A549 (cell line): ENCODE measurements around the gene TMEM30A. TPM values are rescaled to one million over a fixed set of nuclear protein-coding genes. Genes with fewer than 3 reads are reported as not detected.
A peak's percentile ranks its signal among the peaks of the same experiment; 100 is the strongest.

Source experiments
- ATAC-seq, 2 experiments: fragments of 200-7000 bp in 1 of 2; fragments of >200 bp in 1 of 2; cut with Nextera tagmentation in 1 of 2; cut with Tn5 transposase in 1 of 2; 3 replicates each; pipeline versions ENCODE4 v1.8.0 to v1.9.1; 2018 to 2020; ENCODE audit warnings: mild to moderate bottlenecking in 1 of 2, moderate library complexity in 1 of 2
- CTCF ChIA-PET: fragments of 300-600 bp; sonication (Branson Sonifier 250); formaldehyde crosslinking; extraction: SDS; loops from one replicate; lab custom pipeline; 2021; ENCODE audit warnings: antibody characterized with exemption, inconsistent platforms; lab: Yijun Ruan, JAX
- POLR2A ChIA-PET: fragments of 350-600 bp; formaldehyde crosslinking; extraction: SDS; loops from one replicate; lab custom pipeline; 2021; ENCODE audit warnings: antibody characterized with exemption, inconsistent platforms; lab: Yijun Ruan, JAX
- DNase-seq, 2 experiments: peaks; one replicate each; pipeline versions ENCODE4 v3.0.0 to v3.0.0-alpha.2; 2011 to 2016; ENCODE audit warnings: low read depth in 1 of 2, low spot score in 1 of 2
- FAIRE-seq: peaks from 2 replicates; lab custom pipeline; 2011; peaks lifted over from hg19 to GRCh38; lab: Jason Lieb, UNC
- H3K27ac ChIP-seq, 2 experiments: fragments of >200 bp; sonication (Bioruptor Twin); formaldehyde crosslinking; 3 replicates each; pipeline ENCODE4 v1.5.1; 2016 to 2017
- H3K4me1 ChIP-seq: fragments of >200 bp; sonication (Bioruptor Twin); formaldehyde crosslinking; 3 replicates; pipeline ENCODE4 v1.6.1; 2016
- H3K4me2 ChIP-seq: fragments of >200 bp; sonication (Bioruptor Twin); formaldehyde crosslinking; 3 replicates; pipeline ENCODE4 v1.6.1; 2016
- H3K4me3 ChIP-seq: fragments of >200 bp; sonication (Bioruptor Twin); formaldehyde crosslinking; 3 replicates; pipeline ENCODE4 v1.5.1; 2016
- H3K9me3 ChIP-seq: fragments of >200 bp; sonication (Bioruptor Twin); formaldehyde crosslinking; 3 replicates; pipeline ENCODE4 v1.6.1; 2016
- CEBPB ChIP-seq, 2 experiments: fragments of >200 bp in 1 of 2; sonication (Bioruptor Twin) in 1 of 2; formaldehyde crosslinking in 1 of 2; IDR thresholded peaks; 2 replicates each; pipeline ENCODE4 v1.6.1; 2012 to 2016
- EHF ChIP-seq: fragments of 250-450 bp; sonication (Bioruptor Pico); IDR thresholded peaks from 2 replicates; pipeline ENCODE4 v1.5.0; 2020; ENCODE audit warnings: mild to moderate bottlenecking
- EP300 ChIP-seq, 2 experiments: fragments of >200 bp; sonication (Bioruptor Twin); formaldehyde crosslinking; IDR thresholded peaks; 2 replicates in 1 of 2; 3 replicates in 1 of 2; pipeline ENCODE4 v1.6.1; 2016 to 2017
- FOSB ChIP-seq: fragments of 250-450 bp; sonication (Bioruptor Pico); IDR thresholded peaks from 2 replicates; pipeline ENCODE4 v1.5.0; 2020; ENCODE audit warnings: mild to moderate bottlenecking, moderate library complexity
- GATA3 ChIP-seq: IDR thresholded peaks from 2 replicates; pipeline ENCODE4 v1.6.1; 2012; ENCODE audit warnings: borderline replicate concordance
- HOXA7 ChIP-seq: fragments of 250-450 bp; sonication (Bioruptor Pico); IDR thresholded peaks from 2 replicates; pipeline ENCODE4 v1.5.0; 2020; ENCODE audit warnings: mild to moderate bottlenecking, moderate library complexity
- HOXB5 ChIP-seq: fragments of 250-450 bp; sonication (Bioruptor Pico); IDR thresholded peaks from 2 replicates; pipeline ENCODE4 v1.5.0; 2020; ENCODE audit warnings: mild to moderate bottlenecking, moderate library complexity
- JUN ChIP-seq, 2 experiments: fragments of >200 bp; sonication (Bioruptor Twin); formaldehyde crosslinking; IDR thresholded peaks; 2 replicates in 1 of 2; 3 replicates in 1 of 2; pipeline ENCODE4 v1.6.1; 2016 to 2017
- KDM1A ChIP-seq: fragments of 200-600 bp; sonication (generic); IDR thresholded peaks from 2 replicates; pipeline ENCODE4 v1.6.1; 2016; ENCODE audit warnings: low read depth, mild to moderate bottlenecking
- NFE2L2 ChIP-seq: fragments of 150-350 bp; conservative IDR thresholded peaks from 2 replicates; pipeline ENCODE4 v1.6.1; 2014; ENCODE audit warnings: low read length
- NPAS2 ChIP-seq: fragments of 250-450 bp; sonication (Bioruptor Pico); IDR thresholded peaks from 2 replicates; pipeline ENCODE4 v1.8.0; 2022; ENCODE audit warnings: mild to moderate bottlenecking, moderate library complexity, borderline replicate concordance
- PHF8 ChIP-seq: fragments of 200-600 bp; sonication (generic); IDR thresholded peaks from 2 replicates; pipeline ENCODE4 v1.6.1; 2016; ENCODE audit warnings: low read depth, mild to moderate bottlenecking, antibody characterized with exemption, moderate library complexity, borderline replicate concordance
- POLR2AphosphoS2 ChIP-seq: conservative IDR thresholded peaks from 2 replicates; pipeline ENCODE4 v1.6.1; 2012; ENCODE audit warnings: low read length, improper control_type of control experiment, inconsistent platforms
- RAD21 ChIP-seq, 2 experiments: fragments of >200 bp in 1 of 2; sonication (Bioruptor Twin) in 1 of 2; formaldehyde crosslinking in 1 of 2; IDR thresholded peaks in 1 of 2; conservative IDR thresholded peaks in 1 of 2; 2 replicates in 1 of 2; 3 replicates in 1 of 2; pipeline ENCODE4 v1.6.1; 2012 to 2018; ENCODE audit warnings: inconsistent platforms in 1 of 2
- RNF2 ChIP-seq: fragments of 200-600 bp; sonication (generic); IDR thresholded peaks from 2 replicates; pipeline ENCODE4 v1.6.1; 2016; ENCODE audit warnings: low read depth, mild to moderate bottlenecking, antibody characterized with exemption, moderate library complexity, borderline replicate concordance
- SMC3 ChIP-seq: fragments of >200 bp; sonication (Bioruptor Twin); formaldehyde crosslinking; IDR thresholded peaks from 3 replicates; pipeline ENCODE4 v1.6.1; 2018; ENCODE audit warnings: inconsistent platforms
- TP53 ChIP-seq: fragments of 250-450 bp; sonication (Bioruptor Pico); IDR thresholded peaks from 2 replicates; pipeline ENCODE4 v1.5.0; 2021; ENCODE audit warnings: mild to moderate bottlenecking, moderate library complexity
- ZC3H11A ChIP-seq: fragments of 450-650 bp; IDR thresholded peaks from 2 replicates; pipeline ENCODE4 v1.6.1; 2014; ENCODE audit warnings: antibody characterized with exemption, mild to moderate bottlenecking
- ZNF302 ChIP-seq: fragments of 250-450 bp; sonication (Bioruptor Pico); IDR thresholded peaks from 2 replicates; pipeline ENCODE4 v1.9.0; 2021; ENCODE audit warnings: inconsistent platforms, mild to moderate bottlenecking, moderate library complexity
- WGBS: methylation state at CpG from one replicate; pipeline ENCODE4 v1.1.6; 2017; ENCODE audit errors: missing lambda C conversion rate; 5-methylcytosine and 5-hydroxymethylcytosine counted together
- polyA plus RNA-seq, 4 experiments: library from polyadenylated mRNA; depleted of rRNA in 3 of 4; stranded (reverse); fragments of >200 nt; fragmentation: RNase III in 1 of 4; extraction: RNeasy Plus Mini Kit Qiagen cat#74134 plus additional on column Dnase treatment in 1 of 4; gene quantifications; 2 replicates in 3 of 4; 3 replicates in 1 of 4; pipeline ENCODE4 v1.2.3, GENCODE V29; 2011 to 2017
- TF ChIP-seq, protein P1 (sequence below): fragments of 250-450 bp; sonication (Bioruptor Pico); IDR thresholded peaks from 2 replicates; pipeline ENCODE4 v1.5.0; 2021; ENCODE audit warnings: mild to moderate bottlenecking, moderate library complexity, borderline replicate concordance
- TF ChIP-seq, protein P2 (sequence below): fragments of 250-450 bp; sonication (Bioruptor Pico); IDR thresholded peaks from 2 replicates; pipeline ENCODE4 v1.5.0; 2020; ENCODE audit warnings: low read depth, mild to moderate bottlenecking, moderate library complexity
- TF ChIP-seq, protein P3 (sequence below): fragments of >200 bp; sonication (Bioruptor Twin); formaldehyde crosslinking; IDR thresholded peaks from 3 replicates; pipeline ENCODE4 v1.5.1; 2016
- TF ChIP-seq, protein P4 (sequence below): fragments of 450-650 bp; IDR thresholded peaks from 2 replicates; pipeline ENCODE4 v1.6.1; 2014; ENCODE audit warnings: antibody characterized with exemption
- TF ChIP-seq, protein P5 (sequence below): IDR thresholded peaks from 2 replicates; pipeline ENCODE4 v1.6.1; 2012; ENCODE audit warnings: low read depth, borderline replicate concordance

Gene TMEM30A
- polyA plus RNA-seq, 2 of the 4 experiments (the other 2 are of a cell fraction), result 65.1 to 75.5 TPM

DNA sequence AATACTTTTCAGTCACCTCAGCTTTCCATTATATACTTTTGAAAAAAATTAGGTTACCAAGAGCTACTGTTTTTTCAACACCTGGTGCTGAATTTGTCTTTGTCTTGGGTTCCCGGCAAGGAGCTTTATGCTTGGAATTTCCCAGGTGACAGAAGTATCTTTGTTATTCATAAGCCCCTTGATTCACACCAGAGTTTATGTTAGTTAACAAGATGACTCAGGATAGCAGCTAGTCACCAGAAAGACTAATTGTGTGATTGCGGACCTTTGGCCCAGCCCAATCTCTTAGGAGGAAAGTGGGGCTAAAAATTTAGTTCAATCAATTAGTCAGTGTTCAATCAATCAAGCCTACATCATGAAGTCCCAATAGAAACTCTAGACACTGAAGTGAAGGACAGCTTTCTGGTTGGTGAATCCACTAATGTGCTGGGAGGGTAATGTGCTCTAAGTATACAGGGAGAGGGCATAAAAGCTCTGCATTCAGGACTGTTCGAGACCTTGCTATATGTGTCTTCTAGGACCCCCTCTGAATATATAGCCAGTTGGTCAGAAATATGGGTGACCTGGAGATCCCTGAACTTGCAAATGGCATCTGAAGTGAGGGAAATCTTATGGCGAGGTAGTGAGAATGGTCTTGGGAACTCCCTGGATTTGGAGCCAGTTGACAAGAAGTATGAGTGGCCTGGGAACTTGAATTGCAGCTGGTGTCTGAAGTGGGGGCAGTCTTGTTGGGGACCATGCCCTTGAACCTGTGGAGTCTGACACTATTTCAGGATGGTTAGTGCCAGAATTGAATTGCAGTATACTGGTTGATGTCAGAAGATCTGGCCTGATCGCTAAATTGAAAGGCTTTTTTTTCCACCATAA is 16.2 kb downstream of the TMEM30A start:
- ATAC-seq (peak in 1 of 2 experiments; percentile 55; a peak in 3 of 6 replicates), DNase-seq (no peak), FAIRE-seq (no peak)
- H3K9me3 ChIP-seq, result no peaks in the 10 kb centered on the region
- no peak overlapping the region for H3K4me3 ChIP-seq
- TF ChIP-seq NPAS2 (CRISPR knock-in tag) (no peak), JUN (IDR thresholded peaks at IDR 0.05) (no peak)
- WGBS, result 59% methylated on average over 5 of the region's 5 CpGs
- CTCF ChIA-PET, result interaction anchor here (0.9 to 2.1 kb wide), 6 partner anchors 9 to 278 kb away, joined by 3 to 8 read pairs (median 4); no protein-coding TSS in a partner anchor
- H3K27ac ChIP-seq, result peak overlapping the region in 1 of 2 experiments; percentile 25; a peak in 2 of 6 replicates
- H3K4me1 ChIP-seq, result peaks cover 31% of the 10 kb centered on the region
- POLR2A ChIA-PET, result interaction anchor here (0.9 to 1.3 kb wide), 2 partner anchors 16 to 24 kb away, joined by 3 to 6 read pairs; partner anchors contain the start of genes COX7A2 and TMEM30A
- H3K4me2 ChIP-seq, result peak overlapping the region; percentile 34

DNA sequence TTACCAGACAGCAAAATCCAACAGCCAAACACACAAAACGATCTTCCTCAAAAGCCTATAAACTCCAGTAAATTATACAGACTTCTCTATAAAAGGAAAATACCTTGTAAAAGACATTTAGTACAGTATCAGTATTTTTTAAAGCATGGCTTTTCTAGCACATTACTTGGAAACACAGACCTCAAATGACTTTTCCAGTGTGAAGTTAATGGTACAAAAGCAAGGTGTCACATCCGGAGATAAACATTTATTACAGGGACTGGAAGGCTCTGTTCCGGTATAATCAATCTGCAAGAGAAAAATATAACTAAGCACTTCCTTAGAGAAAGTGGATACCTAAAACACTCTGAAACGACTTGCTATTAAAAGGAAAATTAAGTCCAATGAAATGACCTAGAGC is 17.1 kb downstream of the TMEM30A start:
- peak overlapping the region in 1 of 2 experiments; percentile 63; a peak in 2 of 6 replicates for H3K27ac ChIP-seq
- CTCF ChIA-PET, result interaction anchor here (0.6 to 2.1 kb wide), 22 partner anchors 8 to 279 kb away, joined by 3 to 8 read pairs (median 4); no protein-coding TSS in a partner anchor
- POLR2A ChIA-PET, result interaction anchor here (0.9 to 1.3 kb wide), 2 partner anchors 17 to 23 kb away, joined by 3 to 6 read pairs; partner anchors contain the start of genes COX7A2 and TMEM30A
- DNase-seq, result no peak
- no peak for ATAC-seq
- FAIRE-seq, result no peak
- WGBS, result 40% methylated on average over 4 of the region's 4 CpGs
- TF ChIP-seq RNF2 (no peak), KDM1A (no peak), EHF (CRISPR knock-in tag) (no peak), SMC3 (no peak), PHF8 (no peak), HOXA7 (CRISPR knock-in tag) (no peak)
- TF ChIP-seq, protein P1, sequence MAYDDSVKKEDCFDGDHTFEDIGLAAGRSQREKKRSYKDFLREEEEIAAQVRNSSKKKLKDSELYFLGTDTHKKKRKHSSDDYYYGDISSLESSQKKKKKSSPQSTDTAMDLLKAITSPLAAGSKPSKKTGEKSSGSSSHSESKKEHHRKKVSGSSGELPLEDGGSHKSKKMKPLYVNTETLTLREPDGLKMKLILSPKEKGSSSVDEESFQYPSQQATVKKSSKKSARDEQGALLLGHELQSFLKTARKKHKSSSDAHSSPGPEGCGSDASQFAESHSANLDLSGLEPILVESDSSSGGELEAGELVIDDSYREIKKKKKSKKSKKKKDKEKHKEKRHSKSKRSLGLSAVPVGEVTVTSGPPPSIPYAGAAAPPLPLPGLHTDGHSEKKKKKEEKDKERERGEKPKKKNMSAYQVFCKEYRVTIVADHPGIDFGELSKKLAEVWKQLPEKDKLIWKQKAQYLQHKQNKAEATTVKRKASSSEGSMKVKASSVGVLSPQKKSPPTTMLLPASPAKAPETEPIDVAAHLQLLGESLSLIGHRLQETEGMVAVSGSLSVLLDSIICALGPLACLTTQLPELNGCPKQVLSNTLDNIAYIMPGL, result no peak
- peaks cover 33% of the 10 kb centered on the region for H3K4me1 ChIP-seq
- H3K9me3 ChIP-seq, result no peaks in the 10 kb centered on the region
- peak overlapping the region; percentile 34; the same call in 2 of the 3 replicates for H3K4me2 ChIP-seq
- H3K4me3 ChIP-seq, result no peak overlapping the region

DNA sequence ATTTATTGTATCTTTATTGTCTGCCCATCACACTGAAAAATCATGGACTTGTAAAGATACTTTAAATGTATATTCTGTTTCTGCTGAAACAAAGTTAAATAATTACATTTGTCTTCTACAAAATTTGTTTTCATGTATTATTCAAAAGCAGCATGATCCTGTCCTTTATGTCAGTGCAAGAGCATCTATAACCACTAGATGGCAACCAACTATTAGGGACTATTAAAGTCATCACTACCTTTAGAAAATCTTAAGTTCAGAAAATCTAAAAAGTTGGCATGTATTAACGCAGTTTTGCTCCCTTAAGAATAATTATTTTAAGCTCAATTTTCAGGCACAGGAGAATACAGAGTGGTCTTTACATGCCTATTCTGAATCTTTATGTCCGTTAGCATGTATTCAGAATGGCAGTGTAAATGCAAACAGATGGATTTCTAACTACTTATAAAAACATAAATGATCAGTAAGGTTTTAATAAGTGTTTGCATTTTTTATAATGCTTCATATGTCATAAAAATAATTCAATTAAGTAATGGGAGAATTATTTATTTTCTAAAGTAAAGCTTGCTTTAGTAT is 17.8 kb downstream of the TMEM30A start:
- CTCF ChIA-PET, result interaction anchor here (0.6 to 2.1 kb wide), 23 partner anchors 8 to 432 kb away, joined by 3 to 8 read pairs (median 4); partner anchors contain the start of gene TMEM30A
- TF ChIP-seq SMC3 (peak; percentile 53; the same call in 2 of the 3 replicates), GATA3 (no peak), RAD21 (conservative IDR thresholded peaks at IDR 0.05 in 1 of 2, IDR thresholded peaks at IDR 0.05 in 1 of 2) (peak; percentile 69 to 75), HOXB5 (CRISPR knock-in tag) (no peak), FOSB (CRISPR knock-in tag) (no peak), NFE2L2 (no peak), TP53 (CRISPR knock-in tag) (no peak), EHF (CRISPR knock-in tag) (no peak), CEBPB (IDR thresholded peaks at IDR 0.05) (no peak), EP300 (IDR thresholded peaks at IDR 0.05) (no peak), ZC3H11A (no peak), POLR2AphosphoS2 (no peak), ZNF302 (CRISPR knock-in tag) (no peak), JUN (IDR thresholded peaks at IDR 0.05) (no peak)
- TF ChIP-seq, protein P2, sequence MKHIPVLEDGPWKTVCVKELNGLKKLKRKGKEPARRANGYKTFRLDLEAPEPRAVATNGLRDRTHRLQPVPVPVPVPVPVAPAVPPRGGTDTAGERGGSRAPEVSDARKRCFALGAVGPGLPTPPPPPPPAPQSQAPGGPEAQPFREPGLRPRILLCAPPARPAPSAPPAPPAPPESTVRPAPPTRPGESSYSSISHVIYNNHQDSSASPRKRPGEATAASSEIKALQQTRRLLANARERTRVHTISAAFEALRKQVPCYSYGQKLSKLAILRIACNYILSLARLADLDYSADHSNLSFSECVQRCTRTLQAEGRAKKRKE (CRISPR knock-in tag), result no peak
- TF ChIP-seq, protein P3, sequence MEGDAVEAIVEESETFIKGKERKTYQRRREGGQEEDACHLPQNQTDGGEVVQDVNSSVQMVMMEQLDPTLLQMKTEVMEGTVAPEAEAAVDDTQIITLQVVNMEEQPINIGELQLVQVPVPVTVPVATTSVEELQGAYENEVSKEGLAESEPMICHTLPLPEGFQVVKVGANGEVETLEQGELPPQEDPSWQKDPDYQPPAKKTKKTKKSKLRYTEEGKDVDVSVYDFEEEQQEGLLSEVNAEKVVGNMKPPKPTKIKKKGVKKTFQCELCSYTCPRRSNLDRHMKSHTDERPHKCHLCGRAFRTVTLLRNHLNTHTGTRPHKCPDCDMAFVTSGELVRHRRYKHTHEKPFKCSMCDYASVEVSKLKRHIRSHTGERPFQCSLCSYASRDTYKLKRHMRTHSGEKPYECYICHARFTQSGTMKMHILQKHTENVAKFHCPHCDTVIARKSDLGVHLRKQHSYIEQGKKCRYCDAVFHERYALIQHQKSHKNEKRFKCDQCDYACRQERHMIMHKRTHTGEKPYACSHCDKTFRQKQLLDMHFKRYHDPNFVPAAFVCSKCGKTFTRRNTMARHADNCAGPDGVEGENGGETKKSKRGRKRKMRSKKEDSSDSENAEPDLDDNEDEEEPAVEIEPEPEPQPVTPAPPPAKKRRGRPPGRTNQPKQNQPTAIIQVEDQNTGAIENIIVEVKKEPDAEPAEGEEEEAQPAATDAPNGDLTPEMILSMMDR, result peak; percentile 61
- TF ChIP-seq, protein P4, sequence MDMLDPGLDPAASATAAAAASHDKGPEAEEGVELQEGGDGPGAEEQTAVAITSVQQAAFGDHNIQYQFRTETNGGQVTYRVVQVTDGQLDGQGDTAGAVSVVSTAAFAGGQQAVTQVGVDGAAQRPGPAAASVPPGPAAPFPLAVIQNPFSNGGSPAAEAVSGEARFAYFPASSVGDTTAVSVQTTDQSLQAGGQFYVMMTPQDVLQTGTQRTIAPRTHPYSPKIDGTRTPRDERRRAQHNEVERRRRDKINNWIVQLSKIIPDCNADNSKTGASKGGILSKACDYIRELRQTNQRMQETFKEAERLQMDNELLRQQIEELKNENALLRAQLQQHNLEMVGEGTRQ, result no peak
- TF ChIP-seq, protein P5, sequence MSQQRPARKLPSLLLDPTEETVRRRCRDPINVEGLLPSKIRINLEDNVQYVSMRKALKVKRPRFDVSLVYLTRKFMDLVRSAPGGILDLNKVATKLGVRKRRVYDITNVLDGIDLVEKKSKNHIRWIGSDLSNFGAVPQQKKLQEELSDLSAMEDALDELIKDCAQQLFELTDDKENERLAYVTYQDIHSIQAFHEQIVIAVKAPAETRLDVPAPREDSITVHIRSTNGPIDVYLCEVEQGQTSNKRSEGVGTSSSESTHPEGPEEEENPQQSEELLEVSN, result no peak

More for the DNA sequence above, 17.8 kb downstream of the TMEM30A start:
- peaks cover 27% of the 10 kb centered on the region for H3K4me1 ChIP-seq
- H3K4me2 ChIP-seq, result no peak overlapping the region; the same call in 2 of the 3 replicates
- 33% methylated on average over 2 of the region's 2 CpGs for whole genome bisulfite sequencing
- H3K27ac ChIP-seq, result no peak overlapping the region
- ATAC-seq, result peak in 1 of 2 experiments; percentile 75; a peak in 3 of 6 replicates
- DNase-seq, result peak; percentile 32 to 54
- no peak overlapping the region for H3K4me3 ChIP-seq
- POLR2A ChIA-PET, result no interaction called here
- H3K9me3 ChIP-seq, result no peaks in the 10 kb centered on the region
- FAIRE-seq, result no peak
